ENCODE measurements around the gene NKG7.

Gene NKG7

DNA sequence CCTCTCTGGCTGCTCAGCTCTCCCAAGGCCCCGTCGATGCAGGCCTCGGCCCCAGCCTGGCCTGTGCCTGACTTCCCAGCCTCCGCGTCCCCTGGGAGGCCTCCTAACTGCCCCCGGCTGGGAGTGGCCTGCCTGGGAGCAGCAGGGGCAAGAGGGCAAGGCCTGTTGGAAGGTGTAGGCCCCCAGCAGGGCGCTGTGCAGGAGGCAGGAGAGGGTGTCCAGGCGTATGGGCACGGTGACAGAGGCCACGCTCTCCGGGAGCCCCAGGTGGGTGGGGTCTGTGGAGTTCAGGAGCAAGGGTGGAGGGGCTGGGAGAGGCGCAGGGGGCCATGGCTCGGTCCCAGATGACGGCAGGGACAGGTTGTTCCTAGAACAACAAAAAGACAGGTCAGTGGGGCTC lies 16.7 kb upstream of the NKG7 start:
- DNase-seq (ENCODE audit: low read depth in 2 of 2): no peak
- TF ChIP-seq, protein P1, sequence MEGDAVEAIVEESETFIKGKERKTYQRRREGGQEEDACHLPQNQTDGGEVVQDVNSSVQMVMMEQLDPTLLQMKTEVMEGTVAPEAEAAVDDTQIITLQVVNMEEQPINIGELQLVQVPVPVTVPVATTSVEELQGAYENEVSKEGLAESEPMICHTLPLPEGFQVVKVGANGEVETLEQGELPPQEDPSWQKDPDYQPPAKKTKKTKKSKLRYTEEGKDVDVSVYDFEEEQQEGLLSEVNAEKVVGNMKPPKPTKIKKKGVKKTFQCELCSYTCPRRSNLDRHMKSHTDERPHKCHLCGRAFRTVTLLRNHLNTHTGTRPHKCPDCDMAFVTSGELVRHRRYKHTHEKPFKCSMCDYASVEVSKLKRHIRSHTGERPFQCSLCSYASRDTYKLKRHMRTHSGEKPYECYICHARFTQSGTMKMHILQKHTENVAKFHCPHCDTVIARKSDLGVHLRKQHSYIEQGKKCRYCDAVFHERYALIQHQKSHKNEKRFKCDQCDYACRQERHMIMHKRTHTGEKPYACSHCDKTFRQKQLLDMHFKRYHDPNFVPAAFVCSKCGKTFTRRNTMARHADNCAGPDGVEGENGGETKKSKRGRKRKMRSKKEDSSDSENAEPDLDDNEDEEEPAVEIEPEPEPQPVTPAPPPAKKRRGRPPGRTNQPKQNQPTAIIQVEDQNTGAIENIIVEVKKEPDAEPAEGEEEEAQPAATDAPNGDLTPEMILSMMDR (IDR thresholded peaks at IDR 0.05; ENCODE audit: low read depth, low read length): no peak
- H3K4me3 ChIP-seq (replicated peaks in 1 of 2; ENCODE audit: low read depth in 2 of 2, low read length in 2 of 2): no peak overlapping the region

DNA sequence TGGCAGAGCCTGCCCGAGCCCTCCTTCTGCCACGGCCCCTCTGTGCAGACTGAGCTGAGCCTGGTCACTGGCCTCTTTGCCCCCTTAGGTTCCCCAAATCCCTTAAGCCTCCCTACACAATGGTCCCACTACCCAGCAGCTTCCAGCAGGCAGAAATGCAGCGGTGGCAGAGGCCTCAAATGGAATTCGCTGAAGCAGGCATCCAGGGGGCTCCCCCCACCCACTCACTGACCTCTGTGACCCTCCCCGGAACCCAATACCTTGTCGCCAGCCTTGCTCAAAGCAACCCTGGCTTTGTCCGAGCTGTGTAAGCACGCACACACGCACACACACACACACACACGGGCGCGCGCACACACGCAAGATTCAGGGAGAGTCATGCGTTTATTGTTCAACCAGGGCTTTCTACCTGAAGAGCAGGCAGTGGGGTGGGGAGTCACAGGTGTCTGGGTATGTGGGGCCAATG lies 15.5 kb upstream of the NKG7 start, which contains the start of gene LIM2:
Gene LIM2, minus strand, starts transcription at position 51 of the 466 bp plus-strand sequence. CDS start 531 bp downstream, outside the sequence.
- H3K4me3 ChIP-seq (replicated peaks in 1 of 2; ENCODE audit: low read depth in 2 of 2, low read length in 2 of 2): no peak within 1 kb of the TSS
- TF ChIP-seq, protein P1 (IDR thresholded peaks at IDR 0.05; ENCODE audit: low read depth, low read length): no peak
- no peak for DNase-seq (ENCODE audit: low read depth in 2 of 2)

DNA sequence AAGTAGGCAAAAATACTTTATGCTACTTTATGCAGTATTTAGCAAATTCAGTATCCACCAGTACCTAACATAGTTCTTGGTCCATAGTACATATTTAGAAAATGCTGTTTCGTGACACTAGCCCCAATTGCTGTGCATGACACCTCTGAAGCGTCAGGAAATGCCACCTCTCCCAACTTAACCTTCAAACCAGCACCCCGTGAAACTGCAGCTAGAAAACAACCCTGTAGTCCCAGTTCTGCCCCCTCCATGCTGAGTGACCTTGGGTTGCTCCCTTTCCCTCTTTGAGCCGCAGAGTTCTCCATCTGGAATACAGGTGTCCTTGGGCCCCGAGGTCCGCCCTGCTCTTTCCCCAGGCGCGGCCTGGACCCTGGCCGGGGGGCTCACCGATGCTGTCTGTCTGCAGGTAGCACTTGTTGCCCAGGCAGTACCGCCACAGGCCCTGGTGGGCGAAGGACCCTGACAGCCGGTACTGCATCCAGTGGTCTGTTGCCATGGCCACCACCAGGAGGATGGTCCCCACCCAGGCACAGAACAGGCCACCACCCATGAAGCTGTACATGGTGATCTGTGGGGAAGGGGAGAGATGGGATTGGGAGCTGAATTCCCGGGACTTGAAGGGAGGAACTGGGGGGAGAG lies 14.5 kb upstream of the NKG7 start:
- H3K4me3 ChIP-seq (replicated peaks in 1 of 2; ENCODE audit: low read depth in 2 of 2, low read length in 2 of 2): no peak overlapping the region
- TF ChIP-seq, protein P1 (IDR thresholded peaks at IDR 0.05; ENCODE audit: low read depth, low read length): no peak
- no peak for DNase-seq (ENCODE audit: low read depth in 2 of 2)

DNA sequence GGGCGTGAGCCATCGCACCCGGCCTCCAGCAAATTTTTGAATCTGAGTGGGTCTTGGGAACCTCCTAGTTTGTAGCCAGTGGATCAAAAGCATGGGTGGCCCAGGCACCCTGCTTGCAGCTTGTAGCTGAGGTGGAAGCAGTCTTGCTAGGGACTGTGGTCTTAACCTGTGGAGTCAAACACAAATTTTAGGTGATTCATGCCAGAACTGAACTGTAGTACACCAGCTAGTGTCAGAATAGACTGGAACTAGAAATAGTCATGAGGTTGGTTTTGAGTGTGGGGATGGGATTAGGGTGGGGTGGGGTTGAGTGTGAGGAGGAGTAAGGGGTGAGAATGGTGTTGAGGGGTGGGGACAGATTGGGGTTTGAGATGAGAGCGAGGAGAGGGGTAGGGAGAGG lies 9.6 kb upstream of the NKG7 start:
- H3K4me3 ChIP-seq (replicated peaks in 1 of 2; ENCODE audit: low read depth in 2 of 2, low read length in 2 of 2): no peak overlapping the region
- no peak for DNase-seq (ENCODE audit: low read depth in 2 of 2)
- TF ChIP-seq, protein P1 (IDR thresholded peaks at IDR 0.05; ENCODE audit: low read depth, low read length): no peak

DNA sequence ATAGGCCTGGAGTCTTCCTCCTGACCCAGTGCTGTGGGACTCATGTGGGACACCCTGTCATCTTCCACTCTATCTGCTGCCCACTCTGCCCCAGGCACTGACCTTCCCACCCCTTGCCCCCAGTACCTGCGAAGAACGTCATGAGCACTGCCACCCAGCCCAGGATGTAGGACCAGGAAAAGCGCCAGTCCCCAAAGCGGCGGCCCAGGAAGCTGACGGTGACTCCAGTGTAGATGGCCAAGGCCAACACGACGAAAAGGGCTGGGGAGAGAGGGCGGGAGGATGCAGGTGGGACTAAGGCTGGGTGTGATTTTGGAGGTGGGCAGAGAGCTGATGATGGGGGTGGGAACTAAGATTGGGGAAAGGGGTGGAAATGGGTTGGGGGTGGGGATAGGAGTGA lies 7.9 kb upstream of the NKG7 start:
- DNase-seq (ENCODE audit: low read depth in 2 of 2): no peak
- TF ChIP-seq, protein P1 (IDR thresholded peaks at IDR 0.05; ENCODE audit: low read depth, low read length): no peak
- H3K4me3 ChIP-seq (replicated peaks in 1 of 2; ENCODE audit: low read depth in 2 of 2, low read length in 2 of 2): no peak overlapping the region

DNA sequence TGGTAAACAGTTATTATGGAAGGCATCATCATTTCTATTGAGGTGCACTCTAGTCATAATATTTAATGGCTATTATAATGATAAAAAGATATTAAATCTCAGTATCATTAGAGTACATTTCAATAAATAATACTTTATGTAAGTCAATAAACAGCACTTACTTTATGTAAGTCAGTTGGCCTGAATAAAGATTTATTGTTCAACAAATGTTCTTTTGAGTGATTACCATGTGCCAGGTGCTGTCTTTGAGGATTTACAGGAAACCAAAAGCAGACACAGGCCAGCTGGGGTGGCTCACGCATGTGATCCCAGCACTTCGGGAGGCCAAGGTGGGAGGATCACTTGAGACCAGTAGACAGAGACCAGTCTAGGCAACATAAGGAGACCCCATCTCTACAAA lies 5.0 kb upstream of the NKG7 start:
- H3K4me3 ChIP-seq (replicated peaks in 1 of 2; ENCODE audit: low read depth in 2 of 2, low read length in 2 of 2): no peak overlapping the region
- TF ChIP-seq, protein P1 (IDR thresholded peaks at IDR 0.05; ENCODE audit: low read depth, low read length): no peak
- no peak for DNase-seq (ENCODE audit: low read depth in 2 of 2)

Data from cardiac fibroblast (primary cell).